HG02798 (cell line): Measurements from ENCODE around the gene STARD4.

ENCODE experiments used
- ATAC-seq: cut with Tn5 transposase; IDR thresholded peaks from one replicate; pipeline ENCODE4 v1.9.1; 2021; ENCODE audit warnings: mild to moderate bottlenecking; ENCODE audit not compliant: unreplicated experiment, poor library complexity

Gene STARD4, protein sequence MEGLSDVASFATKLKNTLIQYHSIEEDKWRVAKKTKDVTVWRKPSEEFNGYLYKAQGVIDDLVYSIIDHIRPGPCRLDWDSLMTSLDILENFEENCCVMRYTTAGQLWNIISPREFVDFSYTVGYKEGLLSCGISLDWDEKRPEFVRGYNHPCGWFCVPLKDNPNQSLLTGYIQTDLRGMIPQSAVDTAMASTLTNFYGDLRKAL

GRCh38 chr5:111512375-111513130 is at the start of gene STARD4:
Gene STARD4, minus strand, starts transcription at chr5:111512535. Its CDS starts 5,102 bp downstream, at chr5:111507433.
- ATAC-seq: peak; percentile 94

GRCh38 chr5:111559680-111560079 is 47.3 kb upstream of the STARD4 start:
- ATAC-seq: no peak

GRCh38 chr5:111557686-111558085 is 45.4 kb upstream of the STARD4 start:
- no peak for ATAC-seq

- no peak for ATAC-seq
These were observed 44.8 kb upstream of the STARD4 start for GRCh38 chr5:111557111-111557510.

DNA sequence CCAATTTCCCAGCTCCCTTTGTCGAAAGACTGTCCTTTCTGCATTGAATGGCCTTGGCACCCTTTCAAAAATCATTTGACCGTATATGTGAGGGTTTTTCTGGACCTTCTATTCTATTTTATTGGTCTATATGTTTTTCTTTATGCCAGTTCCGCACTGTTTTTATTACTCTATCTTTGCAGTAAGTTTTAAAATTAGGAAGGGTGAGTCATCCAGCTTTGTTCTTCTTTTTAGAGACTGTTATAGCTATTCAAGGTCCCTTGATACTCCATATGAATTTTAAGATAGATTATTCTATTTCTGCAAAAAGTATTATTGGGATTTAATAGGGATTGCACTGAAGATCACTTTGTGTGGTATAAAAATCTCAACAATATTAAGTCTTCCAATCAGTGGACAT is 44.2 kb upstream of the STARD4 start:
- no peak for ATAC-seq

- ATAC-seq: no peak
These were observed 43.4 kb upstream of the STARD4 start for GRCh38 chr5:111555760-111556159.

- no peak for ATAC-seq
These were observed 41.5 kb upstream of the STARD4 start for GRCh38 chr5:111553868-111554267.

GRCh38 chr5:111552896-111553295 is 40.6 kb upstream of the STARD4 start:
- ATAC-seq: no peak

DNA sequence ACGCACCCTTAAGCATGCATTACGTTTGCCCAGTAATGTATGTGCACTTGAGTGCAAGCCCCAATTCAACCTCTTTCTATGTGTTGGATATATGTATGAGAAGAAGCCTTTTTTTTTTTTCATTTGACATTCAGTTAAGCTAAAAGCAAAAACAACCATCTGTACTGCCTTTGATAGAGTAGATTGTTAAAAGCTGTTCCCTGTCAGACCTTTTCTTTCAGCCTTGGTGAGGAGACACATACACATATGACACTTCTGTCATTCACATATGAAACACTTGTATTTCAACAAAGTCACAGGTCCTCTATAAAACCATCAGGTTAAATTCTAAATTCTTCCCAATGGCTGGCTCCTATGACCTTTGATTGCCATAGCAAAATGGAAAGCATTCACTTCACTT is 40.2 kb upstream of the STARD4 start:
- ATAC-seq: no peak

DNA sequence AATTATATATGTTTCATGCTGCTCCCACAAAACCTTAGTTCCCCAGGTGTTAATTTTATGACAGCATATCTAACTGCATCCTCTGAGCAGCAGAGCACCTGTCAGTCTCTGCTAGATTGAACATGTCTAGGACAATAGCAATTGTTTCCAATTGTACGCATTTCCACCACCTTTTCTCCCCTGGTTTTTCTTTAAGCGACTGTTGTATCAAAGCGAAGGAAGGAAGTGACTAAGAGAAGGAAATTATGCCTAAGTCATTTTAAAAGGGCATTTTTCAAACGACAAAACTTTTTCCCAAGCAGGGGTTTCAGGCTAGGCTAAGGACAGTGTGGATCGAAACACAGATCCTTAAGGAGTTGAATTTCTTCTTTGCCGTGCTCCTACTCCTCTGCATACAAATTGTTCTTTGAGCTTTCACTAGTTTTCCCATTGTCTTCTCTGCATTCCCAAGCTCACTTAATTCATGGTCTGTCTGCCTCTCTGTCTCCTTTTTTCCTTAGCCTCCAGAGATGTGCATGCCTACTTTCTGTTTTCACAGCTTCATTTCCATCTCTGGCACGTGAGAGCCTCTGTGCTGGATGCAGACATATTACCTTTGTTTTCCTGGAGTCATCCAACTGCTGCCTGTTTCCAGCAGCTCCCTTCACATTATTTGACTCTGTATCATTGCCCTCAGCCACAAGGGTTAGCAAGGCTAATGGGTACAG is 39.4 kb upstream of the STARD4 start:
- no peak for ATAC-seq

GRCh38 chr5:111551161-111551560 is 38.8 kb upstream of the STARD4 start:
- no peak for ATAC-seq

DNA sequence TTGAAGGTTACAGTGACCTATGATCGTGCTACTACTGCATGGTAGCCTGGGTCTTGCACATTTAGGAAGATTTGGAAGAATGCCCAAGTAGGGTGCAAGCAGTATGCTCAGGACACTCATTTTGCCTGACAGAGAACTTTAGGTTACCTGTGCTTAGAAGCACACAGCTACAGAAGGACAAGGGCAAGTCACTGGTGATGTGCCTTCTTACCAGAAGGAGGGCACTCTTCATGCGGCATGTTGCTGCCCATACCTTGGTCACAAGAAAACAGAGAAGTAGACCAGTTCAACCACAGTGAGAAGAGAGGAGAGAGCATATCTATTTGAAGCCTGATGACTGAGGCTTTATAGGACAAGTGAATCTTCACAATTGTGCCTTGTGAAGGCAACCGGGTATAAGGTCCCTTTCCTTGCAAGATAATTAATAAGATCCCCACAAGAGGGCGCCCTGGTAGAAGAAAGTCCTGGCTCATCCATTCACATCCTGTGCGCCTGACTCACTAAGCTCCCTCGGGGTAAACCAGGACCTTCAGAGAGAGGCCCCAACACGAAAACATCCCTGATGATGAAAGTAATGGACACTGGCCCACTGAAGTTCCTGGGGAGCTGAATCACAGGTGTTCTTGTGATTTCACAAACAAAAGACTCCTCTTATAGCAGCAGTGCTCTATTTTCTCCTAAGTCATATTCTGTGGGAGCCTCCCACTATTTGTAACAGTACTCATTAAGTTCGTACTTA is 38.1 kb upstream of the STARD4 start:
- ATAC-seq: peak; percentile 92

DNA sequence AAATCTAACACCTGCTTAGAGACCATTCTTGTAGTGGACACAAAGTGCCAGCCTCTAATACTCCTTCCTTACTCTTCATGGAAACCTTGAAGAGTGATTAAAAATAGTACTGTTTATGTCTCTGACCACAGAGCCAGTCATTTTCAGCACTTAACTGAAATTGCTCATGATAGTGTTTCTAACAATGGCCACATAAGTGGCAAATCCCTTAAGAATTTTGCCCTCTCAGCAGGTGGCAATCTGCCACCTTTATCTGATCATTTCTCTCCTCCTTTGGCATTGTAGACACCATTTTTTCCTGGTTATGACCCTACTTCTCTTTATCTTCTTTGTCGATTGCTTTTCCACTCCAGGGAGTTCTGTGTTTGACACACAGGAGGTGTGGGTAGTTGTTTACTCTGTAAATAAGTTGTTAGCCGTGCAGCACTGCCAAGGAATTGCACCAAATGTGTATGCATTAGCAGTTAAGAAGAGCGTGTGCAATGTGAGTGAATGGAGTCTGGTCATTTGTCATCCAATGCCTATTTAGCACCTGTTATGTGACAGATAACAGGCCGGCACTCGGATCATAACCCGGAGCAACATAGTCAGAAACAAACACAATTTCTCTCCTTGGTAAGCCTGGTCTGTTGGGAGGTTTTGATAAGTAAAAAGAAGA is 36.8 kb upstream of the STARD4 start:
- no peak for ATAC-seq

- ATAC-seq: no peak
These were observed 36.1 kb upstream of the STARD4 start for GRCh38 chr5:111548348-111548950.

- ATAC-seq: no peak
These were observed 32.7 kb upstream of the STARD4 start for GRCh38 chr5:111545031-111545430.

DNA sequence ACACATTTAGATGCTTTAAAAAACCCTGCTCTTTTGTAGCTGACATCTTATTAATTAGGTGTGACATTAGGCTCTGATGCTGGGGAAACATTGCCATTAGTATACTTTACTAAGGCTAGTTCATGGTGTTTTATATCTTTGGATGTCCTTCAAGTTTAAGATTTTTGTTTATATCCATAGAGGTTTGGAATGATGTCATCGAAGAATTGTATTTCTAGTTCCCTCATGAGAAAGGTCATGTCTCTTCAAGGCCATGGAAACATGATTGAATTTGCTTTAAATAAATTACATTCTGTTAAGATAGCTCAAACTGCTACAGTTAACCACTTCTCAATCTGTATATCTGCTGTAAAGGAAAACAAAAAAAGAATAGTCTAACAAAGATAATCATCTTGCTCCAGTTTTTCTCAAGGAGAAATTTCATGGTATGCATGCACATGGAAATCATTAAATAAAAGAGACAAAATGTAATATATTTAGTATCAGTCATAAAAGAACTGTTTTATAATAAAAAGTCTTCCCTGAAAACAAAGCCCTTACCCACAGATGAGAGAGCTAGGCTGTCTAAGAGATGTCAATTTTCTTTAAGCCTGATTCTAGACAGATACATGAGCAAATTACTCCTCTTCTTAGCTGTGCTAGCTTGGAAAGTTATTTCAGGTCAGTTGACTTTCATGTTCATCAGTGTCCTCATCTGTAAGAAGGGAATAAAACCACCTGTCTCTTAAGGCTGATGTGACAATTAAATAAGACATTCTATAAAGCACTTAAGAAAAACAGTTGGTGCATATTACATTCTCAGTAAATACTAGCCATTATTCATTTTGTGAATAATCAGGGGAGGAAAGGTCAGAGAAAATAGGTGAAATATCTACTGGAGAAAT is 25.0 kb upstream of the STARD4 start:
- ATAC-seq: no peak

GRCh38 chr5:111535879-111536549 is 23.7 kb upstream of the STARD4 start:
- no peak for ATAC-seq

GRCh38 chr5:111532886-111533582 is 20.7 kb upstream of the STARD4 start:
- ATAC-seq: no peak
